Heart left ventricle (tissue), 16 donors: ENCODE data around the gene NCOR1. TPM values are rescaled to one million over a fixed set of nuclear protein-coding genes. Genes with fewer than 3 reads are reported as not detected.

Experiments
- ATAC-seq, 4 donors: fragments of 200-7000 bp; cut with Tn5 transposase; one replicate each; pipeline ENCODE4 v1.9.1; 2020 to 2022; ENCODE audit warnings: moderate library complexity in 4 of 4, mild to moderate bottlenecking in 3 of 4, moderate number of reproducible peaks in 1 of 4
- DNase-seq, 5 donors: peaks; one replicate each; pipeline ENCODE4 v3.0.0-alpha.2; 2020
- H3K27ac ChIP-seq, 12 donors: fragments of 200-600 bp; sonication (generic) in 4 of 12; one replicate each; pipeline versions ENCODE4 v1.5.0 to v1.8.0; 2016 to 2022; ENCODE audit warnings: mild to moderate bottlenecking in 2 of 12
- H3K27me3 ChIP-seq, 9 donors: fragments of 200-600 bp; sonication (generic) in 2 of 9; one replicate each; pipeline versions ENCODE4 v1.5.1 to v1.8.0; 2016 to 2022; ENCODE audit warnings: mild to moderate bottlenecking in 3 of 9
- H3K36me3 ChIP-seq, 9 donors: fragments of 200-600 bp; sonication (generic) in 2 of 9; one replicate each; pipeline versions ENCODE4 v1.5.0 to v1.8.0; 2018 to 2022; ENCODE audit warnings: mild to moderate bottlenecking in 2 of 9
- H3K4me1 ChIP-seq, 12 donors: fragments of 200-600 bp; sonication (generic) in 4 of 12; one replicate each; pipeline versions ENCODE4 v1.5.0 to v1.8.0; 2016 to 2022; ENCODE audit warnings: mild to moderate bottlenecking in 3 of 12
- H3K4me3 ChIP-seq, 12 donors: fragments of 200-600 bp; sonication (generic) in 4 of 12; one replicate each; pipeline versions ENCODE4 v1.5.0 to v1.8.0; 2017 to 2022; ENCODE audit warnings: mild to moderate bottlenecking in 9 of 12, moderate library complexity in 4 of 12
- H3K9me3 ChIP-seq, 12 donors: fragments of 200-600 bp; sonication (generic) in 4 of 12; one replicate each; pipeline versions ENCODE4 v1.5.0 to v1.8.0; 2016 to 2022; ENCODE audit warnings: mild to moderate bottlenecking in 1 of 12
- CTCF ChIP-seq, 12 donors: fragments of 200-600 bp; sonication (generic) in 4 of 12; IDR thresholded peaks; one replicate each; pipeline versions ENCODE4 v1.5.0 to v1.8.0; 2018 to 2022; ENCODE audit warnings: antibody characterized with exemption in 12 of 12, mild to moderate bottlenecking in 5 of 12
- POLR2A ChIP-seq, 2 donors: fragments of 450-650 bp; IDR thresholded peaks; one replicate each; pipeline ENCODE4 v1.6.1; 2017; ENCODE audit warnings: antibody characterized with exemption in 2 of 2, mild to moderate bottlenecking in 2 of 2, moderate library complexity in 2 of 2
- WGBS, 4 donors: extraction: QIAGEN DNeasy Blood & Tissue Kit in 2 of 4; methylation state at CpG; one replicate each; pipeline versions ENCODE4 v1.1.5 to v1.1.7; 2013 to 2018; 5-methylcytosine and 5-hydroxymethylcytosine counted together
- intact Hi-C, 10 donors: fragments of 100-400 bp; cut with DNase I; formaldehyde crosslinking; loops; one replicate each; pipeline versions ENCODE4 v1.11.1 to v1.14.2; 2022
- polyA plus RNA-seq, 2 donors: library from polyadenylated mRNA; stranded (reverse); fragments of 200-250 nt; gene quantifications; one replicate each; pipeline ENCODE4 v1.2.3, GENCODE V29; 2013
- total RNA-seq, 9 donors: library from RNA; depleted of rRNA in 2 of 9; stranded (reverse); fragments of >200 nt in 2 of 9; fragmentation: NEBNext Ultra II Directional in 3 of 9; extraction: Animal tissue kit (Norgen Biotek cat#: 25700) in 3 of 9; gene quantifications; one replicate each; pipeline versions ENCODE4 v1.1.0 to v1.2.4, GENCODE V29; 2016 to 2023
- donor health status: ischemic (EF 13 %, LVEDD 7.1; RV severe dilation, severe dysfunction).
- donor health status: healthy with polysubstance abuse.
- donor health status: DM: no; HTN: yes; CAD: no.
- donor health status: DM: no; HTN: no; CAD: no.
- donor health status: ischemic (EF 25% LVEDD 6.9; RV normal size, moderate dysfunction).
- donor health status: ischemic (EF 25% LVEDD 5.7; RV mildly dilated, moderate dysfunction).
- donor health status: healthy.
- donor health status: DM: yes; HTN: yes; CAD: no.
- donor health status: ischemic (EF 35%, LVEDD 5.7; RV mildly dilated, moderate dysfunction).
- donor health status: nonischemic (EF 11% LVEDD 7.7; RV severe dilation, severe dysfunction).
- donor health status: DM: yes; HTN: yes; CAD: no.
- donor health status: PGD.
- donor health status: ischemic (EF 29% LVEDD 5.4; RV normal size, mild dysfunction).
- donor health status: nonischemic (EF 23%, LVEDD 6.1; RV moderate dilation, normal function).

Gene NCOR1
- total and polyA plus RNA-seq, 11 donors = 35.2 to 92.2 (median 74.1) TPM

GRCh38 chr17:16108871-16109270 is 106.5 kb downstream of the NCOR1 start:
- no peak overlapping the region for H3K4me3 ChIP-seq
- H3K9me3 ChIP-seq = no peaks in the 10 kb centered on the region
- H3K27me3 ChIP-seq = no peaks in the 10 kb centered on the region
- no peak for TF ChIP-seq CTCF (IDR thresholded peaks at IDR 0.05)
- TF ChIP-seq POLR2A (IDR thresholded peaks at IDR 0.05) = no peak
- peaks cover 0 to 9% (median 0%) of the 10 kb centered on the region in 12 donors for H3K4me1 ChIP-seq
- H3K36me3 ChIP-seq = peaks cover 0 to 76% (median 49%) of the 10 kb centered on the region in 9 donors
- intact Hi-C loops = no loop called here
- no peak overlapping the region for H3K27ac ChIP-seq
- ATAC-seq (no peak), DNase-seq (no peak)
- 96 to 99% (median 97%) methylated on average over 4 of the region's 4 CpGs for WGBS, 4 donors

GRCh38 chr17:16108386-16108785 is 106.9 kb downstream of the NCOR1 start:
- intact Hi-C loops = no loop called here
- TF ChIP-seq CTCF (IDR thresholded peaks at IDR 0.05) (no peak), POLR2A (IDR thresholded peaks at IDR 0.05) (no peak)
- Histone ChIP-seq H3K9me3 (no peaks in the 10 kb centered on the region), H3K27ac (no peak overlapping the region), H3K27me3 (no peaks in the 10 kb centered on the region), H3K36me3 (peaks cover 0 to 75% (median 50%) of the 10 kb centered on the region in 9 donors), H3K4me3 (no peak overlapping the region), H3K4me1 (peaks cover 0 to 9% (median 0%) of the 10 kb centered on the region in 12 donors)
- WGBS, 4 donors = 96 to 99% (median 97%) methylated on average over 1 of the region's 1 CpG
- DNase-seq (no peak), ATAC-seq (no peak)

GRCh38 chr17:16107165-16107770 is 108.1 kb downstream of the NCOR1 start:
- ATAC-seq (no peak), DNase-seq (no peak)
- Histone ChIP-seq H3K4me1 (peaks cover 0 to 9% (median 0%) of the 10 kb centered on the region in 12 donors), H3K9me3 (no peaks in the 10 kb centered on the region), H3K36me3 (peaks cover 0 to 73% (median 43%) of the 10 kb centered on the region in 9 donors), H3K27me3 (no peaks in the 10 kb centered on the region), H3K27ac (peak overlapping the region in 3 of 12 donors; percentile 35 to 41 (median 37)), H3K4me3 (no peak overlapping the region)
- intact Hi-C loops = no loop called here
- TF ChIP-seq POLR2A (IDR thresholded peaks at IDR 0.05) (no peak), CTCF (IDR thresholded peaks at IDR 0.05) (no peak)
- WGBS, 4 donors = 91 to 97% (median 95%) methylated on average over 8 of the region's 8 CpGs

- Histone ChIP-seq H3K9me3 (no peaks in the 10 kb centered on the region), H3K4me3 (no peak overlapping the region), H3K4me1 (peaks cover 0 to 9% (median 0%) of the 10 kb centered on the region in 12 donors), H3K27me3 (no peaks in the 10 kb centered on the region), H3K36me3 (peaks cover 0 to 71% (median 46%) of the 10 kb centered on the region in 9 donors), H3K27ac (peak overlapping the region in 8 of 12 donors; percentile 2 to 58 (median 28))
- intact Hi-C loops = no loop called here
- WGBS, 4 donors = 5 to 10% (median 8%) methylated on average over 1 of the region's 1 CpG
- TF ChIP-seq CTCF (IDR thresholded peaks at IDR 0.05) = no peak
- no peak for TF ChIP-seq POLR2A (IDR thresholded peaks at IDR 0.05)
- ATAC-seq = peak in 3 of 4 donors; percentile 59 to 77 (median 70)
- no peak for DNase-seq
Observed at GRCh38 chr17:16106161-16106891, 109.0 kb downstream of the NCOR1 start.
